Small intestine (tissue), 7 donors: Measurements from ENCODE around the gene CNKSR3. TPM values are rescaled to one million over a fixed set of nuclear protein-coding genes. Genes with fewer than 3 reads are reported as not detected.
A peak's percentile ranks its signal among the peaks of the same experiment; 100 is the strongest.

ENCODE experiments used
- DNase-seq, 2 donors: peaks; one replicate each; pipeline versions ENCODE4 v3.0.0 to v3.0.0-alpha.2; 2013
- FAIRE-seq: peaks from 2 replicates; lab custom pipeline; 2012; peaks lifted over from hg19 to GRCh38; lab: Jason Lieb, UNC
- H3K27ac ChIP-seq, 3 donors: one replicate each; pipeline ENCODE4 v1.5.1; 2013; ENCODE audit warnings: low read length in 2 of 3, mild to moderate bottlenecking in 2 of 3, control low read depth in 1 of 3, inconsistent platforms in 1 of 3, low read depth in 1 of 3, moderate library complexity in 1 of 3
- H3K27me3 ChIP-seq, 3 donors: one replicate each; pipeline ENCODE4 v1.6.1; 2013; ENCODE audit warnings: low read length in 3 of 3, inconsistent platforms in 1 of 3; ENCODE audit not compliant: control insufficient read depth in 3 of 3, insufficient read depth in 3 of 3
- H3K36me3 ChIP-seq, 3 donors: one replicate each; pipeline ENCODE4 v1.6.1; 2013; ENCODE audit warnings: low read length in 3 of 3, inconsistent platforms in 1 of 3, low read depth in 1 of 3, mild to moderate bottlenecking in 1 of 3, moderate library complexity in 1 of 3; ENCODE audit not compliant: control insufficient read depth in 3 of 3, insufficient read depth in 2 of 3
- H3K4me1 ChIP-seq, 3 donors: one replicate each; pipeline ENCODE4 v1.6.1; 2013; ENCODE audit warnings: low read length in 2 of 3, inconsistent platforms in 1 of 3, low read depth in 1 of 3, mild to moderate bottlenecking in 1 of 3, moderate library complexity in 1 of 3; ENCODE audit not compliant: control insufficient read depth in 3 of 3, insufficient read depth in 2 of 3
- H3K4me3 ChIP-seq, 3 donors: one replicate each; pipeline ENCODE4 v1.5.1; 2013; ENCODE audit warnings: low read length in 3 of 3, control low read depth in 1 of 3, inconsistent platforms in 1 of 3, low read depth in 1 of 3, mild to moderate bottlenecking in 1 of 3, moderate library complexity in 1 of 3
- H3K9me3 ChIP-seq, 2 donors: one replicate each; pipeline ENCODE4 v1.6.1; 2013; ENCODE audit warnings: low read depth in 1 of 2, low read length in 1 of 2; ENCODE audit not compliant: control insufficient read depth in 2 of 2, insufficient read depth in 1 of 2
- WGBS, 3 donors: extraction: QIAGEN DNeasy Blood & Tissue Kit; methylation state at CpG; one replicate each; pipeline ENCODE4 v1.1.7; 2013; 5-methylcytosine and 5-hydroxymethylcytosine counted together
- polyA plus RNA-seq, 4 donors: library from polyadenylated mRNA; stranded (reverse) in 3 of 4; unstranded in 1 of 4; fragments of 200-250 nt in 3 of 4; fragments of 120-200 nt in 1 of 4; gene quantifications; one replicate each; pipeline versions ENCODE4 v1.2.1 to v1.2.3, GENCODE V29; 2013
- donor health status: healthy with polysubstance abuse.
- donor health status: control.
- donor health status: control.
- donor health status: Bipolar disorder and iron deficiency.
- donor health status: healthy.

CNKSR3 gene
- polyA plus RNA-seq, 4 donors, result 10.6 to 34.6 (median 11.6) TPM

- no peak overlapping the region for H3K27ac ChIP-seq
- FAIRE-seq, result no peak
Observed at GRCh38 chr6:154403788-154404187, 106.7 kb downstream of the CNKSR3 start.

GRCh38 chr6:154402081-154402780 is 108.3 kb downstream of the CNKSR3 start:
- H3K27ac ChIP-seq, result no peak overlapping the region
- H3K27me3 ChIP-seq, result no peaks in the 10 kb centered on the region
- WGBS, 3 donors, result 90 to 92% (median 92%) methylated on average over 6 of the region's 6 CpGs
- no peak overlapping the region for H3K4me3 ChIP-seq
- DNase-seq (no peak), FAIRE-seq (no peak)
- H3K4me1 ChIP-seq, result no peaks in the 10 kb centered on the region
- no peaks in the 10 kb centered on the region for H3K9me3 ChIP-seq
- peaks cover 5 to 33% (median 6%) of the 10 kb centered on the region in 3 donors for H3K36me3 ChIP-seq

More at GRCh38 chr6:154403788-154404187, 106.7 kb downstream of the CNKSR3 start:
- Histone ChIP-seq H3K9me3 (no peaks in the 10 kb centered on the region), H3K27me3 (no peaks in the 10 kb centered on the region), H3K36me3 (peaks cover 6 to 38% (median 8%) of the 10 kb centered on the region in 3 donors), H3K4me3 (no peak overlapping the region), H3K4me1 (no peaks in the 10 kb centered on the region)
- 35 to 40% (median 36%) methylated on average over 4 of the region's 4 CpGs for WGBS, 3 donors
- DNase-seq, result no peak

GRCh38 chr6:154399097-154399496 is 111.4 kb downstream of the CNKSR3 start:
- DNase-seq (no peak), FAIRE-seq (no peak)
- Histone ChIP-seq H3K4me3 (no peak overlapping the region), H3K4me1 (no peaks in the 10 kb centered on the region), H3K9me3 (no peaks in the 10 kb centered on the region), H3K36me3 (peaks cover 0 to 15% (median 2%) of the 10 kb centered on the region in 3 donors), H3K27ac (no peak overlapping the region), H3K27me3 (no peaks in the 10 kb centered on the region)
- 91 to 96% (median 92%) methylated on average over 5 of the region's 5 CpGs for WGBS, 3 donors

GRCh38 chr6:154397491-154398195 is 112.8 kb downstream of the CNKSR3 start:
- H3K27me3 ChIP-seq, result no peaks in the 10 kb centered on the region
- no peak for FAIRE-seq
- H3K9me3 ChIP-seq, result no peaks in the 10 kb centered on the region
- no peak overlapping the region for H3K27ac ChIP-seq
- no peaks in the 10 kb centered on the region for H3K4me1 ChIP-seq
- H3K4me3 ChIP-seq, result no peak overlapping the region
- DNase-seq, result no peak
- peaks cover 0 to 10% (median 2%) of the 10 kb centered on the region in 3 donors for H3K36me3 ChIP-seq
- 90 to 96% (median 95%) methylated on average over 9 of the region's 9 CpGs for WGBS, 3 donors

DNA sequence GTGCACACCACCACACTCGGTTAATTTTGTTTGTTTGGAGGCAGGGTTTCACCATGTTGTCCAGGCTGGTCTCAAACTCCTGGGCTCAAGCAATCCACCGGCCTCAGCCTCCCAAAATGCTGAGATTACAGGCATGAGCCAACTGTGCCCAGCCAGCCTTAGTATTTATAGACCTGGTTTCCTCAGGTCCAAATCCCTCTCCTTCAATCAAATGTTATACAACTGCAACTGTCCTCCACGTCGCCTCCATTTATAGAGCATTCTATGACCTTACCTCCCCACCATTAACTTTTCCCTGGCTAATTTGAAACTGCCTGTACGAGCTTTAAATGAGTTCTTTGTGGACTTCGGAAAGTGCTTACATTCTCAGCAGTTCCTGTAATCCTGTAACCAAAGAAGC is 114.6 kb downstream of the CNKSR3 start:
- WGBS, 3 donors, result 88 to 92% (median 92%) methylated on average over 6 of the region's 6 CpGs
- no peaks in the 10 kb centered on the region for H3K27me3 ChIP-seq
- no peak overlapping the region for H3K27ac ChIP-seq
- H3K9me3 ChIP-seq, result no peaks in the 10 kb centered on the region
- peaks cover 0 to 5% (median 1%) of the 10 kb centered on the region in 3 donors for H3K36me3 ChIP-seq
- H3K4me3 ChIP-seq, result no peak overlapping the region
- DNase-seq (no peak), FAIRE-seq (no peak)
- no peaks in the 10 kb centered on the region for H3K4me1 ChIP-seq

DNA sequence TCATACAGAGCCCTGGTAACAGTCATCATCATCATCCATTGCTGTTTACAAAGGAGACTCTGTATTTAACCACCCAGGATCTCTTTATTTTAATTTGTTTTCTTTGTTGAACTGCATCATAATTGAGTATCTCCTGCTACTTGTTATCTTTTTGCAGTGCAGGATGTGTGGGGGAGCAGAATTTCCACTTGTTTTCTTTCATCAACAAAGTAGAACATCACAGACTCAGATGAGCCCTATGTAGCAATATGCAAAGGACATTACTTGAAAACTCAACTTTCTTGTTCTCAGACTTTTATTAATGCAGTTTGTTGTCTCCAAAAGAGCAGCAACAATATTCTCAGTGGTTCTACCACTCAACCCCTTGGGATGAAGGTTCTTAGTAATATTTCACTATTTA is 115.2 kb downstream of the CNKSR3 start:
- no peaks in the 10 kb centered on the region for H3K9me3 ChIP-seq
- H3K4me3 ChIP-seq, result no peak overlapping the region
- DNase-seq, result no peak
- H3K36me3 ChIP-seq, result peaks cover 0 to 5% (median 1%) of the 10 kb centered on the region in 3 donors
- H3K27ac ChIP-seq, result no peak overlapping the region
- H3K27me3 ChIP-seq, result no peaks in the 10 kb centered on the region
- no peak for FAIRE-seq
- H3K4me1 ChIP-seq, result no peaks in the 10 kb centered on the region

DNA sequence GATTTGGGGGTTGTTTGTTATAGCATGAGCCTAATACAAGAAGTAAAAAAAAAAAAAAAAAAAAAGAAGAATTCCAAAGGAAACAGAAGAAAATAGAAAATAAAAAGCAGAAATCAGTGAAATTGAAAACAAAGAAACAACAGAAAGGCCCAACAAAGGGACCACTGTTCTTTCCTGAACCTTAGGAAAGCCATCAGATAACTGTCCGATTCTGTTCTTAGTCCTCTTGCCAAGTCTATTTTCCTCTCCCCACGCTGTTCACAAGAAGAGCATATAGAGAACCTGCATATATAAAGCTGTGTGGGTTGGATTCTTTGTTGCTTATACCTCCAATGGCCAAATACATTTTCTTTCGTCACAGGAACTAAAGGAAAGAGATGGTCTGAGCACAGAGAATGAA is 115.9 kb downstream of the CNKSR3 start:
- FAIRE-seq, result no peak

GRCh38 chr6:154390034-154390433 is 120.5 kb downstream of the CNKSR3 start:
- H3K36me3 ChIP-seq, result peaks cover 0 to 1% (median 0%) of the 10 kb centered on the region in 3 donors
- H3K27me3 ChIP-seq, result no peaks in the 10 kb centered on the region
- peaks cover 0 to 5% (median 0%) of the 10 kb centered on the region in 3 donors for H3K4me1 ChIP-seq
- H3K4me3 ChIP-seq, result no peak overlapping the region
- no peak for FAIRE-seq
- peak in 1 of 2 donors; percentile 61 for DNase-seq
- no peak overlapping the region for H3K27ac ChIP-seq
- WGBS, 3 donors, result 74 to 79% (median 77%) methylated on average over 1 of the region's 1 CpG
- no peaks in the 10 kb centered on the region for H3K9me3 ChIP-seq

More for the DNA sequence above, 115.9 kb downstream of the CNKSR3 start:
- Histone ChIP-seq H3K9me3 (no peaks in the 10 kb centered on the region), H3K27me3 (no peaks in the 10 kb centered on the region), H3K4me1 (no peaks in the 10 kb centered on the region), H3K36me3 (peaks cover 0 to 2% (median 1%) of the 10 kb centered on the region in 3 donors), H3K4me3 (no peak overlapping the region), H3K27ac (no peak overlapping the region)
- no peak for DNase-seq
- WGBS, 3 donors, result 59 to 71% (median 60%) methylated on average over 3 of the region's 3 CpGs
